HEK293T (cell line): ENCODE results near the gene ADIPOR2.

Experiments used
- ARNT ChIP-seq: fragments of 450-650 bp; IDR thresholded peaks from 2 replicates; pipeline ENCODE4 v1.6.1; 2017; ENCODE audit warnings: mild to moderate bottlenecking
- BHLHE40 ChIP-seq: fragments of 450-650 bp; IDR thresholded peaks from 2 replicates; pipeline ENCODE4 v1.6.1; 2016; ENCODE audit warnings: mild to moderate bottlenecking, moderate library complexity, borderline replicate concordance
- ELF4 ChIP-seq: fragments of 450-650 bp; IDR thresholded peaks from 2 replicates; pipeline ENCODE4 v1.6.1; 2017; ENCODE audit warnings: antibody characterized with exemption
- FOXK2 ChIP-seq: fragments of 450-650 bp; IDR thresholded peaks from 2 replicates; pipeline ENCODE4 v1.6.1; 2016; ENCODE audit warnings: mild to moderate bottlenecking
- FOXM1 ChIP-seq: fragments of 450-650 bp; IDR thresholded peaks from 2 replicates; pipeline ENCODE4 v1.6.1; 2017; ENCODE audit warnings: mild to moderate bottlenecking, borderline replicate concordance
- NFRKB ChIP-seq: fragments of 450-650 bp; IDR thresholded peaks from 2 replicates; pipeline ENCODE4 v1.6.1; 2016; ENCODE audit warnings: mild to moderate bottlenecking, moderate library complexity
- SP1 ChIP-seq: fragments of 450-650 bp; IDR thresholded peaks from 2 replicates; pipeline ENCODE4 v1.6.1; 2017
- SUZ12 ChIP-seq: fragments of 450-650 bp; IDR thresholded peaks from 2 replicates; pipeline ENCODE4 v1.6.1; 2016; ENCODE audit warnings: mild to moderate bottlenecking
- TARDBP ChIP-seq: fragments of 450-650 bp; IDR thresholded peaks from 2 replicates; pipeline ENCODE4 v1.6.1; 2016
- TF ChIP-seq, protein P1 (sequence below): fragments of 450-650 bp; IDR thresholded peaks from 2 replicates; pipeline ENCODE4 v1.6.1; 2016

DNA sequence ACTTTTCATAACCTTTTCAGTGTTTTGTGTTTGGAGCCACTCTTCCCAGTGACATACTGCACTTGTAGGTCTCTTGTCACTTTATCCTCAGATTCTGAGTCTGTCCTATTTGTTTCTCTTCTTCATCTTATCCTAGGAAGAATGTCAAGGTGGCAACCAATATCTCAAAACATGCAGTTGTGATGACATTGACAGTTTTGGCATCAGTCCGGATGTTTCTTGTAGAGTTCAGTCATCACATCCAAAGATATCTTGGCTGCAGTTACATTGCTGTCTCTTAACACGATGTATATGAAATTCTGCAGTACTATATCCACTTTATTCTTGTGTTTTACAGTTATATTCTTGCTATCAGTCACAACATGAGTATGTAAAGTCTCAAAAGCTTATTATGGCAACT, 6.4 kb downstream of the ADIPOR2 start:
- no peak for TF ChIP-seq BHLHE40
- no peak for TF ChIP-seq SUZ12
- TF ChIP-seq, protein P1, sequence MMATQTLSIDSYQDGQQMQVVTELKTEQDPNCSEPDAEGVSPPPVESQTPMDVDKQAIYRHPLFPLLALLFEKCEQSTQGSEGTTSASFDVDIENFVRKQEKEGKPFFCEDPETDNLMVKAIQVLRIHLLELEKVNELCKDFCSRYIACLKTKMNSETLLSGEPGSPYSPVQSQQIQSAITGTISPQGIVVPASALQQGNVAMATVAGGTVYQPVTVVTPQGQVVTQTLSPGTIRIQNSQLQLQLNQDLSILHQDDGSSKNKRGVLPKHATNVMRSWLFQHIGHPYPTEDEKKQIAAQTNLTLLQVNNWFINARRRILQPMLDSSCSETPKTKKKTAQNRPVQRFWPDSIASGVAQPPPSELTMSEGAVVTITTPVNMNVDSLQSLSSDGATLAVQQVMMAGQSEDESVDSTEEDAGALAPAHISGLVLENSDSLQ, result no peak
- TF ChIP-seq NFRKB, result no peak
- no peak for TF ChIP-seq FOXM1
- TF ChIP-seq TARDBP, result no peak
- TF ChIP-seq ARNT, result no peak
- no peak for TF ChIP-seq FOXK2
- TF ChIP-seq ELF4, result no peak
- no peak for TF ChIP-seq SP1
